GM19463 (cell line): ENCODE measurements around the gene KRTAP29-1.
"Not testable (repeated sequence)": the region's sequence is repeated elsewhere in the genome, so short reads cannot be mapped to it uniquely, and the experiment has no call there.

Source experiments
- ATAC-seq: cut with Tn5 transposase; IDR thresholded peaks from one replicate; pipeline ENCODE4 v1.9.1; 2021; ENCODE audit warnings: mild to moderate bottlenecking, moderate library complexity; ENCODE audit not compliant: unreplicated experiment

Gene KRTAP29-1

DNA sequence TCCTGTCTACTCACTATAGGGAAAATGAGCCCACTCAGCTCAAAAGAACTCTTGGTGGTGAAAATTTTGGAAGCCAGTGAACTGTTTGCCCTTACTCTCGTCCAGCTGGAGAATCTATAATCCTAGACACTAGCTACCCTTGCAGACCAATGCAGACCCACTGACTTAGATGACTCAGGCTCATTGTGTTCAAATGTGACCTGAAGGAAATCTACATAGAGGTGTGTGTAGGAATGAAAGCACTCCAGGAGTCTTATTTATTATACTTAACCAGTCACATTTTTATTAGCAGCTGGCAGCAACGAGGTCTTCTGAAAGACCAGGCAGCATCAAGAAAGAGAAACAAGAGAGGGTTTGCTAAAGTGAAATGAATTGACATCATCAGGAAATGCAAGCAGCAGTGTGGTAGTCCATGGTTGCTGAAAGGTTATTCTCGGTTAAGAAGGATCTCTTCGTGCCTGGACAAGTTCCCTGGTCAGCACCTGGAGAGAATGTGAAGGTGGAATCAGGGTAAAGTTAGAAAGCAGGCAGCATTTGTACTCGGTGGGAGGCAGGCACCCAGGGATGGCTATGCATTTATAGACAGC is 1.4 kb downstream of the KRTAP29-1 start:
- no peak for ATAC-seq

DNA sequence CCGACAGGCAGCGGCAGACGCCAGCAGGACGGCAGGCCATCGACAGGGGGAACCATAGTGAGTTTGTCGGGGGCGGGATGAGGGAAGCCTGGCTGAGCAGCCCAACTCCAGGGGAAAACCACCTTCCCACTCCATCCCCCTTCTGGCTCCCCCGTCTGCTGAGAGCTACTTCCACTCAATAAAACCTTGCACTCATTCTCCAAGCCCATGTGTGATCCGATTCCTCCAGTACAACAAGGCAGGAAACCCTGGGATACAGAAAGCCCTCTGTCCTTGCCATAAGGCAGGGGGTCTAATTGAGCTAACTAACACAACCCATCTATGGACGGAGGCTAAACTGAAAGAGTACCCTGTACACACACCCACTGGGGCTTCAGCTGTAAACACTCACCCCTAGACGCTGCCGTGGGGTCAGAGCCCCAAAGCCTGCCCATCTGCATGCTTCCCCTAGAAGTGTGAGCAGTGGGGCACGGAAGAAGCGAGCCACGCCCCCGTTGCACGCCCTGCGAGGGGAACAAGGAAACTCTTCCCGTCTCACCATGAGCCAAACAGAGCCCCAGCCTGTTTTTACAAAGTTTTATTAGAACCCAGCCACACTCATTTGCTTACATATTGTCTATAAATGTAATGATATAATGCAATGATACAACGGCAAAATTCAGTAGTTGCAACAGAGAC is 4.1 kb downstream of the KRTAP29-1 start:
- ATAC-seq, result no peak

DNA sequence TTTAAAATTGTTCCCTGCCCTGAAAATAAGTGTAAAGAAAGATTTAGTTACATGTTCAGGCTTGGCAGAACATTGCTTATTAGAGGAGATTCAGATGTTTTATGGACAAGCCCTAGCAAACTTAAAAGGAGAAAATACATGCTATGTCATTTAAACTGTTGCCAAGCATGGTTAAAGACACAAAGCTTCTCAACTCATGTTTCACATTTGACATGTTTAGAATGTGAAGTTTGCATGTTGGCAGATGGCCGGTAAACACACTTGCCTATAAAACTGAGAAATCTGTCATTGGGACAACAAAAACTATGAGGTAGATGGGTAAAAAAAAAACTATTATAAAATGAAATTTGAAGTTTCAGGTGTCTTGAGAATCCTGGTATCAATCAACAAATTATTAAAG is 5.8 kb downstream of the KRTAP29-1 start:
- no peak for ATAC-seq

DNA sequence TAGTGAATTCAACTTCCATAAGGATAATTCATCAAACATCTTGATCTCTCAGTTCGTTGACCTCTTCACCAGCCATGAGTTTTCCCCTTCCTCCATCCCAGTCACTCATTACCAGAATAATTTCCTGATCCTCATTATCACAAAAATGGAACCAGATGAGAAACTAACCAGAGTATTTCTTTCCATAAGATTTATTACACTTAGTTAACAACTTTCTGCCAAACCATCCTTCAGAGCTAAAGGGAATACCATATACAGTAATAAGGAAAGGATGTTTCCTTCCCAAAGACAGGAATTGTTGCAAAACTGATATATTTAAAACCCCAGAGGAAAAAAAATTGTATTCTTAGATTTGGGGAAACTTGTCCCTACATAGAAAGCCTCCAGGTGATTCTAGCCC is 8.6 kb downstream of the KRTAP29-1 start:
- ATAC-seq, result no peak

DNA sequence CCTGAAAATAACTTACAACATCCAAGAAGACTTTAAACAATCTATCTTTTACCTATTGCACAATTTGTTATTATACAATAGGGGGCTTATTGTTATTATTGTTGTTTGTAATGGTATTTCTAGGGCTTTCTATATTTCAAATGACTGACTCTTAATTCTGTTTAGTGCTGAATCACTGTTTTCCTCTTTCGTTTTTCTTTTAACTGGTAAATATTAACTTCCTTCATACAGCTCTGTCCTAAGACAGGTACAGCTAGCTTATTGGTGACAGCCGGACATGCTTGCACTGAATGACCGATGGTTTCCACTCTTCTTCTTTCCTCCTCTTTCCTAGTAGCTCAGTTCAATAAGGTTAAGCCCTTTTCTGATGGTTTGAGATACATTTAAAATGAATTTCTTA is 15.6 kb downstream of the KRTAP29-1 start:
- ATAC-seq, result no peak

DNA sequence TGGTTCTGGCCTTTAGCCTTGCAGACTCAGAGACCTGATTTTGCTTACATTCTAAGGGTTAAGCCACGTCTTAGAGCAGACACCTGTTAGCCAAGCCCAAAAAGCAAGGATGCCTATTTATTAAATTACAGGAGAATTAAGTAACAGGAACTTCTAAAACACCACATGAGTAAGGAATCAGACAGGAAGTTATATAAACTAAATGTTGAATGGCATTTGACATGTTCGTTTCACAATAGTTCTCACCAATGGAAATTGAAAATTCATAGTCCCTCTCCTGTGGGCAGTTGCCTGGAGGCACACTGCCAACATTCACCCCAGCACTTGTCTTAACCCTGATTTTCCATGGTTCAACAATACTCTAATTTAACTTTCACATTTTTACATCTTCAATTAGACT is 18.1 kb downstream of the KRTAP29-1 start:
- no peak for ATAC-seq

DNA sequence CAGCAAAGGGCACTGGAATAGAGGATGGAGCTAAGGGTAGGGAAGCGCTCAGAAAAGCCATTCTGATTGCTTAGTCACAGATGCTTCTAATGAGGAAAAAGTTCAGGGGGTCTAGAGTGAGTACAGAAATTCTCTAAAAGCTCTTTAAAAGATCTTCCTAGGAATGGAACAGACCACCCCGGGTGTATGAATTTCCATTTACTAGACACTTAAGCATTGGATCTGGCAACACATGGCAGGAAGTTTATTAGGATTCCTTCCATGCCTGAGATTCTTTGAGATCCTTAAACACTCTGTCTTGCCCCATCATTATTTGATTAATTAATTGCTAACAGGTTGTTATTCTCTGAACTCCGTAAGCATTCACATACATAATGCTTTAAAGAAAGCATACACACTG is 18.6 kb downstream of the KRTAP29-1 start:
- no peak for ATAC-seq

DNA sequence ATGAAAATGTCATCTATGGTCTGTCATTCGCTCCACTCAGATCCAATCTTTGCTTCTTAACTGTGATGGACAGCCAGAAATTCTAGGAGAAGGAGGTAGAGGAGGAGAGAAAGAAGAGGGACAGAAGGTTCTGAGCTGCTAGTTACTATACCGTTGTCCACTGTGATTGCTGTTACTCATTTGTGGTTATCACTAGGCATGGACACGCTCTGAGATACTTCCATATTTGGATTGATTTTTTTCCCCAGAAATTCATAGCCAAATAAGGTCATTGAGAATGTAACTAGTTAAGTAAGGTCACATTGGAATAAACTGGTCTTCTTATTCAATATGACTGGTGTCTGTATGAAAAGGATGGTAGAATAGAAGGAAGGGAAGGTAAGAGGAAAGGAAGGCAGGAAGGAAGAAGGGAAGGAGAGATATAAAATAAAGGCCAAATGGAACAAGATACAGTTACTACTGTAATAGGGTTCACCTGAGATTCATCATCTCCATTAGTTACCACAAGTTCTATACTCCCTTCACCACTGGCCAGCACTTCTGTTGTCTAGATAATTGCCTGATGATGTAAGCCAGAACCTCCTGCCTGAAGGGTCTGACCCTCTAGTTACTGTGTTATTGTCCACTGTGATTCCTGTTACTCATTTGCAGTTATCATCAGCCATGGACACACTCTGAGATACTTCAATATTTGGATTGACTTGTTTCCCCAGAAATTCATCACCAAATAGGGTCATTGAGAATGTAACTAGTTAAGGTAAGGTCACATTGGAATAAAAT is 24.3 kb downstream of the KRTAP29-1 start:
- ATAC-seq, result no peak

DNA sequence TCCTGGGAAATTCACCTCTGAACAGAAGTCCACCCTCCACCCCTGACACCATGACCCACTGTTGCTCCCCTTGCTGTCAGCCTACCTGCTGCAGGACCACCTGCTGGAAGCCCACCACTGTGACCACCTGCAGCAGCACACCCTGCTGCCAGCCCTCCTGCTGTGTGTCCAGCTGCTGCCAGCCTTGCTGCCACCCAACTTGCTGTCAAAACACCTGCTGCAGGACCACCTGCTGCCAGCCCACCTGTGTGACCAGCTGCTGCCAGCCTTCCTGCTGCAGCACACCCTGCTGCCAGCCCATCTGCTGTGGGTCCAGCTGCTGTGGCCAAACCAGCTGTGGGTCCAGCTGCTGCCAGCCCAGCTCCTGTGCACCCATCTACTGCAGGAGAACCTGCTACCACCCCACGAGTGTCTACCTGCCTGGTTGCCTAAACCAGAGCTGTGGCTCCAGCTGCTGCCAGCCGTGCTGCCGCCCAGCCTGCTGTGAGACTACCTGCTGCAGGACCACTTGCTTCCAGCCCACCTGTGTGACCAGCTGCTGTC is 26.9 kb downstream of the KRTAP29-1 start, which contains the start of gene KRTAP9-7:
KRTAP9-7 (plus strand) TSS at position 51 of the 543 bp plus-strand sequence; CDS start at position 51, 0 bp downstream.
- ATAC-seq, result not testable (repeated sequence)

DNA sequence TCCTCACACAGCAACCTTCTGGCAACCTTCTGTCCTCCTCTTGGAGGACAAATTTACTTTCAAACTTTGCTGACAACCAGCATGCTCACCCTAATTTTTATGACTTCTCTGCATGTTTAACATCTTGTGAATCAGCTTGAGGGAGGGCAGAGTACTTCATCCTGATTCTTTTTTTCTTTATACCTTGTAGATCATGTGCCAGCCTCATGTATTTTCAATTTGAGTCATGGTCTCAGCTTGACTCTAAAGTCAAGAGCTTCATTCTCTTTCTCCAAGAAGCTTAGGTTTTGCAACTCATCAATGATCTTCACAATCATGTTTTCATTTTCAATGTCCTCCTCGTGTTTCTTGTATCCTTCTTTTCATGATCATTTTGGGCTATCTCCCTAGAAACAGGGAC is 30.8 kb downstream of the KRTAP29-1 start:
- no peak for ATAC-seq

DNA sequence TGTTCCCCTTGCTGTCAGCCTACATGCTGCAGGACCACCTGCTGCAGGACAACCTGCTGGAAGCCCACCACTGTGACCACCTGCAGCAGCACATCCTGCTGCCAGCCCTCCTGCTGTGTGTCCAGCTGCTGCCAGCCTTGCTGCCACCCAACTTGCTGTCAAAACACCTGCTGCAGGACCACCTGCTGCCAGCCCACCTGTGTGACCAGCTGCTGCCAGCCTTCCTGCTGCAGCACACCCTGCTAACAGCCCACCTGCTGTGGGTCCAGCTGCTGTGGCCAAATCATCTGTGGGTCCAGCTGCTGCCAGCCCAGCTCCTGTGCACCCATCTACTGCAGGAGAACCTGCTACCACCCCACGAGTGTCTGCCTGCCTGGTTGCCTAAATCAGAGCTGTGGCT is 31.3 kb downstream of the KRTAP29-1 start:
- ATAC-seq, result not testable (repeated sequence)

DNA sequence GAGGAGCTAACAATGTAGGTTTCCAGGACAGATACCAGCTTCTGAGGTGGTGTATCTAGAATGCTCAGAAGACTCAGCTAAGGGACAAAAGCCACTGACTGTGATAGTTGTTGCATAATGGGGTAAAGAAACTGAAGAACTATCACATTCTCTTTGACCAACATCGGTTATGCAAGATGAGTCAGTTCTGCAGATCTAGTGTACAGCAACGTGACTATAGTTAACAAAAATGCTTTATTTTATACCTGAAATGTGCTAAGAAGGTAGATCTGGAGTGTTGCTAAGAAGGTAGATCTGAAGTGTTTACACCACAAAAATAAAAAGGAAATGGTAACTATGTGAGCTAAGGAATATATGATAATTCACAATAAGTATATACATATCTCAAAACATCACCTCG is 34.9 kb downstream of the KRTAP29-1 start:
- no peak for ATAC-seq

DNA sequence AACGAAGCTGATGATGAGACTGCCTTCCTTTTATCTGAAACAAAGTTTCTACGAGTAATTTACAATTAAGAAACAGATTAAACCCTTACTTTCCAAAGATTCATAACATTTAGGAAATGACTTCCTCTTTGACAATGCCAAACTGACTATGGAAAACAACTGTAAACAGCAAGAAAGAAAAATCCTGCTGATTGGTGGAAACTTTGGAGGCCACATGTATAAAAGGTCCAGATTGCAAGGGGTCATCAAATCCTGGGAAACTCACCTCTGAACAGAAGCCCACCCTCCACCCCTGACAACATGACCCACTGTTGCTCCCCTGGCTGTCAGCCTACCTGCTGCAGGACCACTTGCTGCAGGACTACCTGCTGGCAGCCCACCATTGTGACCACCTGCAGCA is 37.6 kb downstream of the KRTAP29-1 start, which contains the start of gene KRTAP9-6:
KRTAP9-6 (plus strand) TSS at position 301 of the 400 bp plus-strand sequence; CDS start at position 301, 0 bp downstream.
- ATAC-seq, result no peak

DNA sequence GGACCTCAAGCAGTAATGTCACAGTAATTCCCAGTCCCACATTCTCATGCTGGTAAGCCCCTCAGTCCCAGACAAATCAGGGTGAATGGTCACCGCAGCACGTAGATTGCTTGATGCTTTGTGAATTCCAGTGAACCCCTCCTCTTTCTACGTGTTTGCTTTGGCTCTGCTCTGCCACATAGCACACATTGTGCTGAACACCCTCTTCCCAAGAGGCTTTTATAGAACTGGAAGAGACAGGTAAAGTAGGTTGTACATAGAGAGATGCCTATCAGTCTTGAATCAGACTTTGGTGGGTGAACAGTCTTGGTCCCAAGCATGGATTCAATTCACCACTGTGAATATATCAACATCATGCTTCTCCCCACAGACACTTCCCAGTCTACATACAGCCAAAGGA is 38.1 kb downstream of the KRTAP29-1 start:
- ATAC-seq, result no peak

DNA sequence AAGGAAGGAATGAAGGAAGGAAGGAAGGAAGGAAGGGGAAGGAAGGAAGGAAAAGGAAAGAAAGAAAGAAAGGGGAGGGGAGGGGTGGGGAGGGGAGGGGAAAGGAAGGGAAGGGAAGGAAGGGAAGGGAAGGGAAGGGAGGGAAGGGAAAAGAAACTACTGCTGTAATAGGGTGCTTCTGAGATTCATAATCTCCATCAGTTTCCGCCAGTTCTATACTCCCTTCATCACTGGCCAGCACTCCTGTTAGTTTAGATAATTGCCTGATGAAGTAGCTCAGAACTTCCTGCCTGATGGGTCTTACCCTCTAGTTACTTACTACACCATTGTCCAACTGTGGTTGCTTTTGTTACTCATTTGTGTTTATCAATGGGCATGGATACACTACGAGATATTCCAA is 39.4 kb downstream of the KRTAP29-1 start:
- ATAC-seq, result no peak

DNA sequence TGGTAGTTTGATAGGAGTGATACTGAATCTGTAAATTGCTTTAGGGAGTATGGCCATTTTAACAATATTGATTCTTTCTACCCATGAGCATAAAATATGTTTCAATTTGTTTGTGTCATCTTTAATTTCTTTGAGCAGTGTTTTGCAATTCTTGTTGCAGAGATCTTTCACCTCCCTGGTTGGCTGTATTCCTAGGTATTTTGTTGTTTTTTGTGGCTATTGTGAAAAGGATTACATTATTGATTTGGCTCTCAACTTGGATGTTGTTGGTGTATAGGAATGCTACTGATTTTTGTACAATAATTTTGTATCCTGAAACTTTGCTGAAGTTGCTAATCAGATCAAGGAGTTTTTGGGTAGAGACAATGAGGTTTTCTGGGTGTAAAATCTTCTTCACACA is 44.2 kb downstream of the KRTAP29-1 start:
- ATAC-seq, result no peak

DNA sequence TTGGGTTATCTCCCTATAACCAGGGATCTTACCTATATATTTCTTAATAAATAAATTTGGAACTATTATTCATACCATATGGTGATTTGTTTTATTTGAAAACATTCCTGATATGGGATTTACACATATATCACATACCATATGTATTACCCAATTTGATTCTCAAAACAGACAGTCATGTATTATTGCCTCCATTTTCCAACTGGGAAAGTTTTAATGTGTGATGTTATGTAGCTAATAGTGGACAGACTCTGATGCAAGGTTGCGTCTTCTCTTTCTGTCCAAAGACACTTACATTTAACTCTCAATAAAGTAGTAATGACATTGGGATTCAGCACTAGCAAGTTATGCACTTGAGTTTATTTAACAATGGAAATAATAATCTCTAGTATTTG is 46.4 kb downstream of the KRTAP29-1 start:
- ATAC-seq, result no peak

DNA sequence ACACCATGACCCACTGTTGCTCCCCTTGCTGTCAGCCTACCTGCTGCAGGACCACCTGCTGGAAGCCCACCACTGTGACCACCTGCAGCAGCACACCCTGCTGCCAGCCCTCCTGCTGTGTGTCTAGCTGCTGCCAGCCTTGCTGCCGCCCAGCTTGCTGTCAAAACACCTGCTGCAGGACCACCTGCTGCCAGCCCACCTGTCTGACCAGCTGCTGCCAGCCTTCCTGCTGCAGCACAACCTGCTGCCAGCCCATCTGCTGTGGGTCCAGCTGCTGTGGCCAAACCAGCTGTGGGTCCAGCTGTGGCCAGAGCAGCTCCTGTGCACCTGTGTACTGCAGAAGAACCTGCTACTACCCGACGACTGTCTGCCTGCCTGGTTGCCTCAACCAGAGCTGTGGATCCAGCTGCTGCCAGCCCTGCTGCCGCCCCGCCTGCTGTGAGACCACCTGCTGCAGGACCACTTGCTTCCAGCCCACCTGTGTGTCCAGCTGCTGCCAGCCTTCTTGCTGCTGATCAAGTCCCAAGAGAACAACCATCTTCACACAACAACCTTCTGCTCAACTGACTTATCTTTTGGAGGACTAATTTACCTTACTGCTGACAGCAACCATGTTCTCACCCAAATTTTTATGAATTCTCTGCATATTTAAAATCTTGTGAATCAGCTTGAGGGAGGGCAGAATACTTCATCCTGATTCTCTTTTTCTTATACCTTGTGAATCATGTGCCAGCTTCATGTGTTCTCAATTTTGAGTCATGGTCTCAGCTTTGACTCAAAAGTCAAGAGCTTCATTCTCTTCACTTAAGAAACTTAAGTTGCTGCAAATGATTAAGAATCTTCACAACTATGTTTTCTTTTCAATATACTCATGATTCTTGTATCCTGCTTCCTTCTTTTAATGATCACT is 47.0 kb downstream of the KRTAP29-1 start, which contains the start of gene KRTAP9-9:
KRTAP9-9 (plus strand) TSS at position 4 of the 910 bp plus-strand sequence.
- not testable (repeated sequence) for ATAC-seq

DNA sequence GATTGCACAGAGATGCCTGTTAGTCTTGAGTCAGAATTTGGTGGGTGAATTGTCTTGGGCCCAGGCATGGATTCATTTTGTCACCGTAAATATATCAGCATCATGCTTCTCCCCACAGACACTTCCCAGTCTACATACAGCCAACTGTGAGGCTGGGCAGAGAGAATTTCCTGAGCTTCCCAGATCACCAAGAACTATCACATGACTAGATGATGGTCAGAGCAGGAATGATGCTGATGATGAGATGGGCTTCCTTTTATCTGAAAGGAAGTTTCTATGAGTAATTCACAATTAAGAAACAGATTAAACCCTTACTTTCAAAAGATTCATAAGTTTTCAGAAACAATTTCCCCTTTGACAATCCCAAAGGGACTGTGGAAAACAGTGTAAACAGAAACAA is 47.8 kb downstream of the KRTAP29-1 start:
- no peak for ATAC-seq
